HG03565 (cell line): ENCODE measurements around the gene OSBPL8.

Experiments used
- ATAC-seq: cut with Tn5 transposase; IDR thresholded peaks from one replicate; pipeline ENCODE4 v1.9.1; 2021; ENCODE audit warnings: mild to moderate bottlenecking, moderate library complexity; ENCODE audit not compliant: unreplicated experiment

Gene OSBPL8

DNA sequence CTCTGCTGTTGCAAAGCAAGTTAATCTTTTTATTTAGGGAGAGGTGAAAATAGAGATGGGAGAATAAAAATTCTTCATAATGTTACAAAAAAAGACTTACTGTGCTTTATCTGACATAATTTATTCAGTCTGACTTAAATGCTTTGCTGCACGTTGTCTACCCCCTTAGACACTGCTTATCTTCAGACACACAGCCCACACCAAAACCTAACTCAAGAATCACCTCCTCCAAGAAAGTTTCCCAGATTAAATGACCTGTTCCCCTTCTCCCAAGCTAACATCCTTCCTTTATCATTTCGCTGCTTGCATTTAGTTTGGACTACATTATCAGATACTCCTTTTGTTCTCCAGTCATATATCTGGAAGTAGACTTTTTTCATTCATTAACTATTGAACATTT lies 3.8 kb downstream of the OSBPL8 start:
- ATAC-seq, result no peak

DNA sequence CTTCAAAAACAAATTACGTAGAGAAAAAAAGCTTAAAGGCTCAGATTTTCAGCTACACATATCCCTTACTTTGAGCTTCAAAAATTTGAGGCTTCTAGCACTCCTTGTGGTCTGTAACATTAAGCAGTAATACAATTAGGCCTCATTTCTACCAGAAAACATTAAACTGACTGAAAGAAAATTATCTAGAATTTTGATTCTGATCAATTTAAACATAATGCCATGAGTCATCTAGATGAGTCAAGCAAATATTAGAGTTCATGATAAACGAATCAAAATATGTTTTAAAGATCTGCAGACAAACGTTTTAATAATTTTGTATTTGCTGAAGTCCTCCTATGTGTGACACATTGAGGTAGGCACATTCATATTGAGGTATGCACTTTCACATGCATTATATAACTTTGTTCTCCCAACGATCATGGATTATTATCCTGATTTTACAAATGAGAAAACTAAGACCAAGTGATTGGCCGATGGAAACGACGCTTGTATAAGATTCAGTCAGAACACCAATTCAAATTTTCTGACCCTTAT lies 4.3 kb downstream of the OSBPL8 start:
- no peak for ATAC-seq

- ATAC-seq, result no peak
These were observed 5.0 kb downstream of the OSBPL8 start for GRCh38 chr12:76554405-76555230.

DNA sequence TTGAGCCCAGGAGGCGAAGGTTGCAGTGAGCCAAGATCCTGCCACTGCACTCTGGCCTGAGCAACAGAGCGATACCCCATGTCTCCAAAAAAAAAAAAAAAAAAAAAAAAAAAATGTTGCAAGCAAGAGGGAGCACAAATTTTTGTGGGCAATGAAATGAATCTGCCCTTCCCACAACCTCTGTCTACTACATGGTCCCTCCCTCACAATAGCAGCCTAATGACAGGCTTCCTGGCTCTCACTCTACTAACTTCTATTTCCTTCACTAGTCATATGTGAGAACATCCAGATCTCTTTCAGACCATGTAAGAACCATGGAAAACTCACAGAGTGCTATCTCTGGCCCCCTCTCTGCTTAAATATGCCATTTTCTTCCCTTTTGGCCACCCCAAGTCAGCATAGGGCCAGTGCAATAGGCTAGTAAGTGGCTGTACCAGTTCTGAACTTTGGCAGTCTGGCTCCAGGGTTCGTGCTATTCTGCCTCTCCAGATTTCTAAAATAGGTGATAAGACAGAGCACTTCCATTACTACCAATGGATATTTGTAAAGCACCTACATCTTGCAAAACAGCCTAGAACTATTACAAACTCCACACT lies 7.1 kb downstream of the OSBPL8 start:
- no peak for ATAC-seq

GRCh38 chr12:76551482-76551888 lies 8.1 kb downstream of the OSBPL8 start:
- peak; percentile 40 for ATAC-seq

DNA sequence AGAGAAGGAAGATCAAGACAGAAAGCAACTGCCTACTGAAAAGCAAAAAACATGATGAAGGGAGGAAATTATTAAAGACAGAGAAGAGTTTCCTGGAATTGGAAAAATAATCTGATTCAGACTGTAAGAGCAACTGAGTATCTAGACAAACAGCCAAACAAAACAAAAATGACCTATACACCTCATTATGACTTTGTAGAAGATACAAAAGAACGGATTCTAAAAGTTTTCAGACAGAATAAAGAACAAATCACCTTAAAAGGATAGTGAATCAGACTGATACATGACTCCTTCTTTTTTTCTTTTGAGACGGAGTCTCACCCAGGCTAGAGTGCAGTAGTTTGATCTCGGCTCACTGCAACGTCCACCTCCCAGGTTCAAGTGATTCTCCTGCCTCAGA lies 10.4 kb downstream of the OSBPL8 start:
- ATAC-seq, result no peak

DNA sequence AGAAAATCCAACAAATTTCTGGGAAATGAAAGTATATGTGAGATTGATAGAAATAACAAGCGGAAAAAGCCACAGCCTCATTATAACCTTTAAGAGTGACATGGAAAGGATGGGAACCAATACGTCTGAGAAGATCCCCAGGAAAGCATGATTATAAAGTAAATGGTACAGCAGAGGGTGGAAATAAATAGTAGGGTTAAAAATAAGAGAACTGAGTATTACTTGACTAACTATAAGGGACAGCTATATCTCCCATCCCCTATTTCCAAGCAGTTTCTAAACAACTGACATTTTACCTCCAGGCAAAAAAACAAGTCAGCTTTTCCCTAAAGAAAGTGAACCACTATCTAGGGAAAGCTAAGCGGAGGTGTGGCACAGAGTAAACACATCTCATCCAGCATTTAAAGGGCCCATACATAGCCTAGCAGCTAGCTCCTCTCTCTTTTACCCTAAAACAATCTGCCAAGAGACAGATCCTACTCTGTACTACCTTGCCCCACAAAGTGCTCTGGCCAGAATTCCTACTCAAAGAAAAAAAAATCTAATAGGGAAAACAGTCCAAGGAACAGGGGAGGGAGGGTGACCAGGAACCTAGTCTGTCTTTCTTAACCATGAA lies 11.2 kb downstream of the OSBPL8 start:
- ATAC-seq, result no peak

GRCh38 chr12:76547526-76547925 lies 12.0 kb downstream of the OSBPL8 start:
- ATAC-seq, result no peak

GRCh38 chr12:76546889-76547288 lies 12.7 kb downstream of the OSBPL8 start:
- ATAC-seq, result no peak

- ATAC-seq, result no peak
These were observed 14.1 kb downstream of the OSBPL8 start for GRCh38 chr12:76545486-76545885.

GRCh38 chr12:76544601-76545261 lies 14.8 kb downstream of the OSBPL8 start:
- ATAC-seq, result no peak

- ATAC-seq, result no peak
These were observed 15.7 kb downstream of the OSBPL8 start for GRCh38 chr12:76543813-76544347.

DNA sequence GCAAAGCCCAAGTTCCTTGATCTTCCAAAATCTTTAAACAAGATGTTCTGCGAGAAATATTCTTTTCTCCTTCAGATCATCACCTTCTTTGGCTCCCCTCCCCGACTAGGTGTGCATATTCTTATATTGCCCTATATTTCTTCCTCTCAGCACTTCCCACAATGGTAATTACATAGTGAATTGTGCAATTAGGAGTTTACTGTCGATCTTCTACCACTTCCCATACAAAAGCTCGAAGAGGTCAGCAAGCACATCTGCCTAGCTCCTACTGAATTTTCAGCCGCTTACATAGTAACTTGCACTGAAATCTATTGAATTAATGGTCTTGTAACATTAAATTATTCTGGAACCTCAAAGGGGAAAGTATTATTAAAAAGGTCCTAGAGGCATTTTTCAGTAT lies 16.7 kb downstream of the OSBPL8 start:
- ATAC-seq, result no peak

DNA sequence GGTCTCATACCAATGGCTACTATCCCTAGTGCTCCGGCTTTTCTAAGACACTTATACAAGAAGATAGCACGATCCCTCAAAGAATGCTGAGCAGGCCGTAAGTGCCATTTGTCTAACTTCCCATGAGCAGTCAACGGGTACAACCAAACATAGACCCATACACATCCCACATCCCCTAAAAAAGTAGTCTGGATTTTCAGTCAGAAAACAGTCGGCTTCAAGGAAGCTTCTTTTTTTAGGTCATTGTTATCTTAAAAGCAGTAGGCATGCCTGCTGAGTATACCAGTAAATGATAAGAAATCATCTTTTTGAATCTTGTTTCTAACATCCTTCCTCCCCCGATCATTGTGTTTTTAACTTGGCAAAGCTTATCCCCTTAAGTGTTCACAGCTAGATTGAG lies 19.8 kb downstream of the OSBPL8 start:
- ATAC-seq, result no peak

- no peak for ATAC-seq
These were observed 21.6 kb downstream of the OSBPL8 start for GRCh38 chr12:76537923-76538322.

- no peak for ATAC-seq
These were observed 23.0 kb downstream of the OSBPL8 start for GRCh38 chr12:76536546-76536945.

DNA sequence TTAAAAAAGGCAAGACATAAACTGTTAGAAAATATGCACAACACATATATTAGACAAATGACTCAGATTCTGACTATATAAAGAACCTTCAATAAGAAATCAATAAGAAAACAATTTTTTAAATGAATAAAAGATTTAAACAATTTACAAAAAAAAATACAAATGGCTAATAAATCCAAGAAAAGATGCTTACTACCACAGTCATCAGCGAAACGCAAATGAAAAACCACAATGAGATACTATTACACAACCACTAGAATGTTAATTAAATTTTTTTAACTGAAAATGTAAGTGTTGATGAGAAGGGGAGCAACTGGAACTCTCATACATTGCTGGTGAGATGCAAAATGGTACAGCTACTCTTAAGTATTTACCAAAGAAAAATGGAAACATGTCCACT lies 24.4 kb downstream of the OSBPL8 start:
- no peak for ATAC-seq

DNA sequence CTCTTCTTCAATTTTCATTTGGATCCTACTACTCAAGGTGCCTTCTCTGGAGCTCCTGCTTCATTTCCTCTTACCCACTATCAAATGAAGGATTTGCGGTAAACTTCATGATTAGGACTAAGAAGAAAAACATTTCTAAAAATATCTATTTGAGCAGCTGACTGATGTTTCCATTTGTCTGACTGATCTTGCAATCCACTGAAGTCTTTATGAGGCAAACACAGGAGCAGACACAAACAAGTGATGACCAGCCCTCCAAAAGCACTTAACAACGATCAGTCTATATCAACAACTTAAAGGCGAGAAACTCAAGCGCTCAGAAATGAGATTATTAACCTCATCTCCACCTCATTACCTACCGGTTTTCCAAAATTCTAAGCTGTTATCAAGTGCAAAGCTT lies 26.2 kb downstream of the OSBPL8 start:
- no peak for ATAC-seq

- no peak for ATAC-seq
These were observed 27.1 kb downstream of the OSBPL8 start for GRCh38 chr12:76532520-76532919.

DNA sequence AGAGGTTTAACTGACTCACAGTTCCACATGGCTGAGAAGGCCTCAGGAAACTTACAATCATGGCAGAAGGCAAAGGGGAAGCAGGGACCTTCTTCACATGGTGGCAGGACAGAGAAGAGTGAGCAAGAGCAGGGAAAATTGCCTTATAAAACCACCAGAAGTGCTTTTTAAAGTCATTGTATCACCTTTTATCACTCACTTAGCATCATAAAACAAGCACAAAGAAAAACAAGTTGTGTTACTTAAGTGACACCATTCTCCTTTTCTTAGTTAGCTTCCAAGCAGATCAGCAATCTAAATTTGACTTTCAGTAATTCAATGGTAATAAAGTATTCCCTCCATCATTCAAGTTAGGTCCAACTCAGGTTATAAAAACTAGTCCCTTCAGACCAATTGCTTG lies 28.5 kb downstream of the OSBPL8 start:
- no peak for ATAC-seq

- ATAC-seq, result no peak
These were observed 29.1 kb downstream of the OSBPL8 start for GRCh38 chr12:76530516-76530915.
